Mammary epithelial cell (primary cell): ENCODE results near the gene CNTNAP2.

Source experiments
- CTCF ChIP-seq, 2 donors: IDR thresholded peaks in 1 of 2; conservative IDR thresholded peaks in 1 of 2; 2 replicates each; pipeline ENCODE4 v1.5.1; 2011 to 2012; ENCODE audit warnings: inconsistent platforms in 2 of 2, low read length in 2 of 2, mild to moderate bottlenecking in 2 of 2, control low read depth in 1 of 2, low read depth in 1 of 2; ENCODE audit not compliant: insufficient read depth in 1 of 2; ENCODE audit errors: extremely low read depth in 1 of 2
- EZH2 ChIP-seq: IDR thresholded peaks from 2 replicates; pipeline ENCODE4 v1.6.1; 2012; ENCODE audit warnings: low read length, inconsistent platforms, borderline replicate concordance

- no peak for TF ChIP-seq CTCF (conservative IDR thresholded peaks at IDR 0.05 in 1 of 2, IDR thresholded peaks at IDR 0.05 in 1 of 2; ENCODE audit: extremely low read depth in 1 of 2, insufficient read depth in 1 of 2, low read depth in 1 of 2, low read length in 2 of 2)
- TF ChIP-seq EZH2: no peak
Measured at GRCh38 chr7:148118371-148118770, 2001.8 kb downstream of the CNTNAP2 start.
